IMR-90 (cell line): Measurements from ENCODE around the gene SGK1. TPM values are rescaled to one million over a fixed set of nuclear protein-coding genes. Genes with fewer than 3 reads are reported as not detected.

Experiments
- ATAC-seq: fragments of 200-7000 bp; cut with Tn5 transposase; 2 replicates; pipeline ENCODE4 v1.9.1; 2020; ENCODE audit warnings: low read depth, mild to moderate bottlenecking, moderate library complexity
- BruUV-seq: library from RNA; stranded (reverse); fragments of 400-500 nt; replicated peaks from 2 replicates; lab custom pipeline; 2021; lab: Mats Ljungman, UMichigan
- CTCF ChIA-PET: fragments of 300-600 bp; formaldehyde crosslinking; extraction: SDS; loops from one replicate; lab custom pipeline; 2021; ENCODE audit warnings: antibody characterized with exemption; lab: Yijun Ruan, JAX
- POLR2A ChIA-PET: fragments of 300-600 bp; sonication (Branson Sonifier 250); formaldehyde crosslinking; loops from one replicate; lab custom pipeline; 2022; ENCODE audit warnings: antibody characterized with exemption; ENCODE audit not compliant: unreplicated experiment; lab: Charles Lee
- DNase-seq: peaks from one replicate; pipeline ENCODE4 v3.0.0; 2013
- H2AFZ ChIP-seq: replicated peaks from 2 replicates; pipeline ENCODE3; 2013; ENCODE audit warnings: low read length, mild to moderate bottlenecking; ENCODE audit not compliant: poor library complexity
- H2AK5ac ChIP-seq: 2 replicates; pipeline ENCODE4 v1.6.1; 2013; ENCODE audit warnings: low read depth, low read length, inconsistent platforms
- H2AK9ac ChIP-seq: replicated peaks from 2 replicates; pipeline ENCODE3; 2013; ENCODE audit warnings: mild to moderate bottlenecking, low read depth, low read length, moderate library complexity; ENCODE audit not compliant: poor library complexity
- H2BK120ac ChIP-seq: 2 replicates; pipeline ENCODE4 v1.6.1; 2013; ENCODE audit warnings: low read depth, low read length, inconsistent platforms
- H2BK15ac ChIP-seq: 3 replicates; pipeline ENCODE4 v1.6.1; 2013; ENCODE audit warnings: low read depth, low read length, inconsistent platforms
- H2BK20ac ChIP-seq: 2 replicates; pipeline ENCODE4 v1.6.1; 2013; ENCODE audit warnings: low read depth, mild to moderate bottlenecking, inconsistent platforms, low read length, moderate library complexity
- H2BK5ac ChIP-seq: 2 replicates; pipeline ENCODE4 v1.6.1; 2013; ENCODE audit warnings: mild to moderate bottlenecking, low read depth, low read length, inconsistent platforms; ENCODE audit not compliant: poor library complexity, severe bottlenecking
- H3K14ac ChIP-seq: replicated peaks from 2 replicates; pipeline ENCODE4 v1.6.1; 2013; ENCODE audit warnings: low read depth, low read length, inconsistent platforms
- H3K18ac ChIP-seq: 2 replicates; pipeline ENCODE4 v1.6.1; 2013; ENCODE audit warnings: low read depth, low read length, control low read depth
- H3K23ac ChIP-seq: 2 replicates; pipeline ENCODE4 v1.6.1; 2013; ENCODE audit warnings: low read depth, low read length, inconsistent platforms
- H3K27ac ChIP-seq: 2 replicates; pipeline ENCODE4 v1.5.1; 2013; ENCODE audit warnings: mild to moderate bottlenecking, control low read depth, low read length; ENCODE audit not compliant: insufficient read depth
- H3K27me3 ChIP-seq: 2 replicates; pipeline ENCODE4 v1.6.1; 2013; ENCODE audit warnings: low read length; ENCODE audit not compliant: control insufficient read depth, insufficient read depth
- H3K36me3 ChIP-seq: 2 replicates; pipeline ENCODE4 v1.6.1; 2013; ENCODE audit warnings: low read length, mixed read lengths; ENCODE audit not compliant: control insufficient read depth, insufficient read depth
- H3K4ac ChIP-seq: 2 replicates; pipeline ENCODE4 v1.6.1; 2013; ENCODE audit warnings: low read depth, low read length, inconsistent platforms
- H3K4me1 ChIP-seq: 2 replicates; pipeline ENCODE4 v1.6.1; 2013; ENCODE audit warnings: low read length, mixed read lengths; ENCODE audit not compliant: control insufficient read depth, insufficient read depth
- H3K4me2 ChIP-seq: 2 replicates; pipeline ENCODE4 v1.6.1; 2013; ENCODE audit warnings: low read depth, mild to moderate bottlenecking, control low read depth, low read length, moderate library complexity
- H3K4me3 ChIP-seq: 2 replicates; pipeline ENCODE4 v1.5.1; 2013; ENCODE audit warnings: low read depth, mild to moderate bottlenecking, control low read depth, low read length, moderate library complexity; ENCODE audit not compliant: insufficient read depth
- H3K56ac ChIP-seq: 2 replicates; pipeline ENCODE4 v1.6.1; 2013; ENCODE audit warnings: low read length, inconsistent platforms; ENCODE audit not compliant: insufficient read depth; ENCODE audit errors: extremely low read depth
- H3K79me1 ChIP-seq, 2 experiments: 2 replicates each; pipeline ENCODE4 v1.6.1; 2013; ENCODE audit warnings: low read length in 2 of 2, inconsistent platforms in 1 of 2, low read depth in 1 of 2
- H3K9ac ChIP-seq: 2 replicates; pipeline ENCODE4 v1.6.1; 2013; ENCODE audit warnings: low read depth, low read length, control low read depth
- H3K9me1 ChIP-seq: 2 replicates; pipeline ENCODE4 v1.6.1; 2013; ENCODE audit warnings: low read length, inconsistent platforms; ENCODE audit not compliant: insufficient read depth
- H3K9me3 ChIP-seq: 2 replicates; pipeline ENCODE4 v1.6.1; 2013; ENCODE audit warnings: low read length; ENCODE audit not compliant: control insufficient read depth, insufficient read depth
- H4K20me1 ChIP-seq: 2 replicates; pipeline ENCODE4 v1.6.1; 2013; ENCODE audit warnings: low read length, inconsistent platforms; ENCODE audit not compliant: insufficient read depth
- H4K5ac ChIP-seq: 2 replicates; pipeline ENCODE4 v1.6.1; 2013; ENCODE audit warnings: mild to moderate bottlenecking, low read depth, low read length, control low read depth
- H4K8ac ChIP-seq, 2 experiments: 2 replicates each; pipeline ENCODE4 v1.6.1; 2013; ENCODE audit warnings: low read depth in 2 of 2, low read length in 2 of 2, control low read depth in 1 of 2, inconsistent platforms in 1 of 2
- H4K91ac ChIP-seq: 2 replicates; pipeline ENCODE4 v1.6.1; 2013; ENCODE audit warnings: low read depth, low read length, inconsistent platforms; ENCODE audit not compliant: insufficient read depth
- BHLHE40 ChIP-seq: fragments of 150-350 bp; IDR thresholded peaks from 2 replicates; pipeline ENCODE4 v1.6.1; 2016; ENCODE audit warnings: mild to moderate bottlenecking, low read depth, low read length
- CHD1 ChIP-seq: IDR thresholded peaks from 2 replicates; pipeline ENCODE4 v1.6.1; 2012; ENCODE audit warnings: low read depth, low read length, improper control_type of control experiment
- FOS ChIP-seq: fragments of 150-350 bp; IDR thresholded peaks from 2 replicates; pipeline ENCODE4 v1.6.1; 2016; ENCODE audit warnings: low read depth, low read length
- MAZ ChIP-seq: IDR thresholded peaks from 2 replicates; pipeline ENCODE4 v1.6.1; 2012; ENCODE audit warnings: low read depth, mild to moderate bottlenecking, low read length, improper control_type of control experiment, moderate library complexity, borderline replicate concordance
- POLR2A ChIP-seq: IDR thresholded peaks from 2 replicates; pipeline ENCODE4 v1.6.1; 2012; ENCODE audit warnings: mild to moderate bottlenecking, low read depth, low read length
- RFX5 ChIP-seq: IDR thresholded peaks from 2 replicates; pipeline ENCODE4 v1.8.0; 2012; ENCODE audit warnings: low read depth, mild to moderate bottlenecking, low read length, moderate library complexity
- SMC3 ChIP-seq: fragments of 150-350 bp; IDR thresholded peaks from 2 replicates; pipeline ENCODE4 v1.6.1; 2016; ENCODE audit warnings: low read depth, mild to moderate bottlenecking, antibody characterized with exemption, low read length, moderate library complexity
- WGBS, 2 experiments: methylation state at CpG; one replicate each; pipeline versions ENCODE4 v1.1.5 to v1.1.7; 2013; ENCODE audit warnings: missing lambda C conversion rate in 2 of 2; ENCODE audit not compliant: insufficient read length in 1 of 2; ENCODE audit errors: extremely low coverage in 2 of 2; 5-methylcytosine and 5-hydroxymethylcytosine counted together
- dilution Hi-C: fragments of 300-500 bp; cut with HindIII; formaldehyde crosslinking; loops from one replicate; pipeline ENCODE4 v1.14.3; 2018; ENCODE audit warnings: low sequenced_read_pairs; ENCODE audit not compliant: unreplicated experiment
- in situ Hi-C: fragments of 300-500 bp; cut with MboI; formaldehyde crosslinking; loops from 3 replicates; pipeline ENCODE4 v1.14.3; 2019; ENCODE audit warnings: low sequenced_read_pairs, inconsistent platforms, mixed read lengths
- intact Hi-C: fragments of 100-400 bp; cut with micrococcal nuclease; formaldehyde crosslinking; loops from 2 replicates; pipeline ENCODE4 v1.10.0; 2022
- polyA plus RNA-seq, 3 experiments: library from polyadenylated mRNA; depleted of rRNA; stranded (reverse); fragments of >200 nt; gene quantifications; 2 replicates each; pipeline ENCODE4 v1.2.3, GENCODE V29; 2012; ENCODE audit warnings: low replicate concordance in 1 of 3
- total RNA-seq: library from RNA; depleted of rRNA; stranded (reverse); fragments of >200 nt; gene quantifications from 2 replicates; pipeline ENCODE4 v1.2.3, GENCODE V29; 2012

The SGK1 gene
- total and polyA plus RNA-seq, 2 of the 4 experiments (the other 2 are of a cell fraction) = 121 to 255 TPM

- TF ChIP-seq SMC3 = no peak
Observed at GRCh38 chr6:134288538-134289203, 29.2 kb downstream of the SGK1 start (continued).

- Histone ChIP-seq H3K79me1 (no peaks in the 10 kb centered on the region), H2AK5ac (peak overlapping the region; percentile 36; the same call in 1 of the 2 replicates), H3K4me1 (peaks cover 9% of the 10 kb centered on the region), H4K8ac (peak overlapping the region; percentile 41 to 81), H3K56ac (peak overlapping the region; percentile 25; the same call in 1 of the 2 replicates), H3K27me3 (no peaks in the 10 kb centered on the region), H4K20me1 (no peaks in the 10 kb centered on the region), H3K4me3 (no peak overlapping the region), H3K4me2 (peak overlapping the region; percentile 71; the same call in 1 of the 2 replicates), H3K9me3 (no peaks in the 10 kb centered on the region; the same call in 1 of the 2 replicates), H3K4ac (peak overlapping the region; percentile 66; the same call in 1 of the 2 replicates), H2AK9ac (no peak overlapping the region), H2BK120ac (peak overlapping the region; percentile 66), H3K14ac (peak overlapping the region; percentile 82), H3K36me3 (no peaks in the 10 kb centered on the region), H3K23ac (peak overlapping the region; percentile 19; the same call in 1 of the 2 replicates), H3K9ac (peak overlapping the region; percentile 55; the same call in 1 of the 2 replicates), H4K91ac (peak overlapping the region; percentile 51), H2BK5ac (peak overlapping the region; percentile 95), H2BK15ac (peak overlapping the region; percentile 86), H4K5ac (peak overlapping the region; percentile 95; the same call in 1 of the 2 replicates), H3K18ac (peak overlapping the region; percentile 85), H2BK20ac (peak overlapping the region; percentile 94), H3K9me1 (peaks cover 6% of the 10 kb centered on the region; the same call in 1 of the 2 replicates), H3K27ac (peak overlapping the region; percentile 61), H2AFZ (no peak overlapping the region)
- POLR2A ChIA-PET = interaction anchor here (0.6 kb wide), 1 partner anchor 301 kb away, joined by 3 read pairs; no protein-coding TSS in a partner anchor
- intact Hi-C loops (loop anchor here (2.0 kb wide), 1 partner anchor 109 kb away; no protein-coding TSS in a partner anchor), dilution Hi-C loops (no loop called here), in situ Hi-C loops (no loop called here)
- WGBS, 2 experiments = no CpG with 5 or more reads among the region's 2 CpGs
- TF ChIP-seq MAZ (no peak), RFX5 (no peak), POLR2A (0 out of 2 replicates have a peak, but pooled peaks have one; percentile 34), CHD1 (no peak), BHLHE40 (no peak), FOS (peak; percentile 36; the same call in 1 of the 2 replicates)
- no TSS peak for BruUV-seq
- ATAC-seq = peak; percentile 50
- peak; percentile 74 for DNase-seq
- CTCF ChIA-PET = no interaction called here
Observed at GRCh38 chr6:134287859-134288537, 29.9 kb downstream of the SGK1 start.
